CD8-positive, alpha-beta memory T cell (primary cell): ENCODE data around the gene RUFY4. TPM values are rescaled to one million over a fixed set of nuclear protein-coding genes. Genes with fewer than 3 reads are reported as not detected.
"Not testable (repeated sequence)": the region's sequence is repeated elsewhere in the genome, so short reads cannot be mapped to it uniquely, and the experiment has no call there.

Experiments used
- CTCF ChIA-PET: fragments of 350-600 bp; sonication (Branson Sonifier 250); formaldehyde crosslinking; loops from one replicate; lab custom pipeline; 2021; ENCODE audit warnings: antibody characterized with exemption; lab: Charles Lee
- POLR2A ChIA-PET: fragments of 350-600 bp; sonication (Branson Sonifier 250); formaldehyde crosslinking; loops from one replicate; lab custom pipeline; 2021; ENCODE audit warnings: antibody characterized with exemption; lab: Charles Lee
- DNase-seq, 5 donors: peaks; one replicate each; pipeline versions ENCODE4 v3.0.0 to v3.0.0-alpha.2; 2020 to 2022; ENCODE audit warnings: mixed read lengths in 1 of 5
- H3K27ac ChIP-seq: one replicate; pipeline ENCODE4 v1.7.0; 2013; ENCODE audit warnings: low read depth, mild to moderate bottlenecking, low read length, moderate library complexity
- H3K27me3 ChIP-seq: 2 replicates; pipeline ENCODE4 v1.7.0; 2013; ENCODE audit warnings: low read length, mild to moderate bottlenecking; ENCODE audit not compliant: insufficient read depth, poor library complexity, severe bottlenecking
- H3K36me3 ChIP-seq: 2 replicates; pipeline ENCODE4 v1.7.0; 2013; ENCODE audit warnings: mild to moderate bottlenecking, low read length, moderate library complexity; ENCODE audit not compliant: insufficient read depth
- H3K4me1 ChIP-seq: 2 replicates; pipeline ENCODE4 v1.7.0; 2013; ENCODE audit warnings: mild to moderate bottlenecking, low read length, moderate library complexity; ENCODE audit not compliant: insufficient read depth
- H3K4me3 ChIP-seq: 2 replicates; pipeline ENCODE4 v1.7.0; 2013; ENCODE audit warnings: mild to moderate bottlenecking, low read length
- H3K9me3 ChIP-seq: 2 replicates; pipeline ENCODE4 v1.7.0; 2013; ENCODE audit warnings: mild to moderate bottlenecking, low read length
- H3K27ac Mint-ChIP-seq, 8 donors: one replicate each; pipeline ENCODE4 v1.8.0; 2020 to 2021; ENCODE audit warnings: mixed read lengths in 8 of 8, mild to moderate bottlenecking in 6 of 8, inconsistent platforms in 3 of 8, moderate library complexity in 3 of 8
- H3K27me3 Mint-ChIP-seq, 2 donors: one replicate each; pipeline ENCODE4 v1.8.0; 2020 to 2021; ENCODE audit warnings: mixed read lengths in 2 of 2, mild to moderate bottlenecking in 1 of 2, moderate library complexity in 1 of 2
- H3K36me3 Mint-ChIP-seq, 3 donors: one replicate each; pipeline ENCODE4 v1.8.0; 2020 to 2021; ENCODE audit warnings: mixed read lengths in 3 of 3, inconsistent platforms in 1 of 3, mild to moderate bottlenecking in 1 of 3
- H3K4me1 Mint-ChIP-seq, 3 donors: one replicate each; pipeline ENCODE4 v1.8.0; 2020 to 2021; ENCODE audit warnings: mixed read lengths in 3 of 3, inconsistent platforms in 1 of 3, mild to moderate bottlenecking in 1 of 3
- H3K4me3 Mint-ChIP-seq, 7 donors: one replicate each; pipeline ENCODE4 v1.8.0; 2020 to 2021; ENCODE audit warnings: mixed read lengths in 7 of 7, mild to moderate bottlenecking in 6 of 7, moderate library complexity in 4 of 7, inconsistent platforms in 2 of 7
- H3K9me3 Mint-ChIP-seq, 5 donors: one replicate each; pipeline ENCODE4 v1.8.0; 2020 to 2022; ENCODE audit warnings: mixed read lengths in 5 of 5, mild to moderate bottlenecking in 3 of 5, moderate library complexity in 2 of 5, inconsistent platforms in 1 of 5
- polyA plus RNA-seq: library from polyadenylated mRNA; unstranded; fragments of 300-500 nt; fragmentation: Illumina TruSeq; gene quantifications from one replicate; pipeline ENCODE4 v1.2.3, GENCODE V29; 2021
- total RNA-seq, 2 experiments: library from RNA; stranded (reverse); gene quantifications; one replicate each; pipeline ENCODE4 v1.2.3, GENCODE V29; 2021

RUFY4 gene
- total and polyA plus RNA-seq, 3 experiments from 2014 or later, result not detected

DNA sequence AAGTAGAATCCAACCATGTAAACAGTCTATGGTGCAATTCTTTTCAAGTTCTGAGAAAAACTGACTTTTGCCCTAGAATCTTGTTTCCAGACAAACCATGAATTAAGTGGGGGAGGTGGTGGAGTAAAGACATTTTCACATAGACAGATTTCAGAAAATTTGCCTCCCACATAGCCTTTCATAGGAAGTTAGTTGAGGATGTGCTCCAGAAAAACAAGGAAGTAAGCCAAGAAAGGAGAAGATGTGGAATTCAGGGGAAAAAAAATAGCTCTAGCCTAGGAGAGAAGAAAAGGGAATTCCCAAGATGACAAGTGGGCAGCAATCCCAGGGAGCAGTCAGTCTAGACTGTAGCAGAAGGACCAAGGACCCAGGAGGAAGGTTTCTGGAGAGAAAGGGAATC is 17.4 kb downstream of the RUFY4 start:
- DNase-seq, result no peak
- CTCF ChIA-PET, result no interaction called here

DNA sequence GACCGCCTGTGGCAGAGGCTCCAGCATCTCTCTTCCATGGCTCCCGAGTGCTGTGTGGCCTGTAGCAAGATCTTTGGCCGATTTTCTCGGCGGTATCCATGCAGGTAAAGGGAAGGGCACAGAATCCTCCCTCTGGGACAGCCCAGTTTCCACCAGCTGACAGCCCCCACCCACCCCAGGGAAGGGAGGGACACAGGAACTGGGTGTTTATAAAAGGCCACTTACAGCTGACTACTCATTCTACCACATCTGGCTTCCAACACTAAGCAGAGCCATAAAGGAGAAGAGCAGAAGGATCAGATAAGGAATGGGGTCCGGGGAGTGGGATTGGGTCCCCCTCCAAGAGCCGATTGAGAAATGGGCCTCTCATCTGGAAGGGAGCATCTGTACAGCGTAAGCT is 20.2 kb downstream of the RUFY4 start:
- no peak for DNase-seq
- peaks cover 2 to 30% of the 10 kb centered on the region in 2 donors for H3K27me3 Mint-ChIP-seq
- Histone ChIP-seq H3K36me3 (no peaks in the 10 kb centered on the region), H3K4me3 (no peak overlapping the region), H3K9me3 (no peaks in the 10 kb centered on the region), H3K27ac (no peak overlapping the region), H3K27me3 (no peaks in the 10 kb centered on the region), H3K4me1 (no peaks in the 10 kb centered on the region)
- peaks cover 8 to 15% (median 12%) of the 10 kb centered on the region in 5 donors for H3K9me3 Mint-ChIP-seq
- H3K4me1 Mint-ChIP-seq, result no peaks in the 10 kb centered on the region
- H3K27ac Mint-ChIP-seq, result no peak overlapping the region
- peaks cover 2 to 5% (median 3%) of the 10 kb centered on the region in 3 donors for H3K36me3 Mint-ChIP-seq
- no peak overlapping the region for H3K4me3 Mint-ChIP-seq
- POLR2A ChIA-PET, result no interaction called here
- CTCF ChIA-PET, result no interaction called here

More for the DNA sequence above, 17.4 kb downstream of the RUFY4 start:
- no peaks in the 10 kb centered on the region for H3K9me3 ChIP-seq
- Mint-ChIP-seq H3K4me1 (no peaks in the 10 kb centered on the region), H3K9me3 (peaks cover 8 to 15% (median 12%) of the 10 kb centered on the region in 5 donors), H3K27ac (peak overlapping the region in 1 of 8 donors; percentile 12), H3K4me3 (no peak overlapping the region), H3K27me3 (peaks cover 7 to 31% of the 10 kb centered on the region in 2 donors), H3K36me3 (peaks cover 2 to 5% (median 3%) of the 10 kb centered on the region in 3 donors)
- H3K27me3 ChIP-seq, result no peaks in the 10 kb centered on the region
- POLR2A ChIA-PET, result no interaction called here
- H3K4me3 ChIP-seq, result no peak overlapping the region
- H3K27ac ChIP-seq, result no peak overlapping the region
- no peaks in the 10 kb centered on the region for H3K36me3 ChIP-seq
- no peaks in the 10 kb centered on the region for H3K4me1 ChIP-seq

DNA sequence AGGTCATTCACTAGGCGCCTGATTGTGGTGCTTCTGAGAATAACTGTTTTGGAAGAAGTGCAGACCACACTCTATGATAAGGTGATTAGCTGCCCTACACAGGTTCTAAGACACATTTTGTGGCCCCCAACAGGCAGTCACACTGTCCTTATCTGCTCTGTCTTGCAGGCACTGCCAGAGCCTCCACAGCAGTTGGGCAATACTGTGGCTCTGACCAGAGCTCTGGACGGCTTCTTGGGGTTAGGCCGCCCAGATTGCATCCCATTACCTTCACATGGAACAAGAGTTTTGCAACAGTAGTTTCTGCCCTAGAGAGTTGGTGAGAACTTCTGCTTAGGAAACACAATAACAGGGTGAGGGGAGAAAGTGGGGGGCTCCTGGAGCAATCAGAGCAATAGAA is 22.7 kb downstream of the RUFY4 start:
- Mint-ChIP-seq H3K36me3 (no peaks in the 10 kb centered on the region), H3K27me3 (peaks cover 2 to 18% of the 10 kb centered on the region in 2 donors), H3K9me3 (peaks cover 0 to under 1% (median under 1%) of the 10 kb centered on the region in 5 donors), H3K4me3 (no peak overlapping the region), H3K4me1 (no peaks in the 10 kb centered on the region), H3K27ac (no peak overlapping the region)
- Histone ChIP-seq H3K4me1 (no peaks in the 10 kb centered on the region), H3K27me3 (no peaks in the 10 kb centered on the region), H3K9me3 (no peaks in the 10 kb centered on the region), H3K27ac (no peak overlapping the region), H3K36me3 (no peaks in the 10 kb centered on the region), H3K4me3 (no peak overlapping the region)
- POLR2A ChIA-PET, result no interaction called here
- DNase-seq, result no peak
- CTCF ChIA-PET, result no interaction called here

DNA sequence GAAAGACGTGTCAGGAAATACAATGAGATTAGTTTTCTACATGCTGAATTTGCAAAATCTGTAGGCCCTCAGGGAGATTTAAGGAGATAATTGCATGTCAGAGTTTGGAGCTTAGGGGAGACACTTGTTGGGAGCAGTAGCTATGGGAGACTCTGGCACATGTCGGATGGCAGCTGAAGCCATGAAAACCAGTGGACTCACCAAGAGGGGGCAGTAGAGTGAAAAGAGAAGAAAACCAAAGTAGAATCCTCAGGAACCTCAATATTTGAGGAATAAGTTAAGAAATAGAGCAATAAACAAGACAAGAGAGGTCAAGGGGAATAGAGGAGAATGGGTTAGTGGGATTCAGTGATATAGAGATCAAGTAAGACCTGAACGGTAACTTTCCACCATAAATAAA is 24.8 kb downstream of the RUFY4 start:
- Mint-ChIP-seq H3K27me3 (peaks cover 6 to 23% of the 10 kb centered on the region in 2 donors), H3K27ac (no peak overlapping the region), H3K36me3 (no peaks in the 10 kb centered on the region), H3K4me3 (no peak overlapping the region), H3K4me1 (no peaks in the 10 kb centered on the region), H3K9me3 (no peaks in the 10 kb centered on the region)
- Histone ChIP-seq H3K9me3 (no peaks in the 10 kb centered on the region), H3K27ac (no peak overlapping the region), H3K4me1 (no peaks in the 10 kb centered on the region), H3K4me3 (no peak overlapping the region), H3K36me3 (no peaks in the 10 kb centered on the region), H3K27me3 (no peaks in the 10 kb centered on the region)
- ChIA-PET CTCF (no interaction called here), POLR2A (no interaction called here)
- no peak for DNase-seq

DNA sequence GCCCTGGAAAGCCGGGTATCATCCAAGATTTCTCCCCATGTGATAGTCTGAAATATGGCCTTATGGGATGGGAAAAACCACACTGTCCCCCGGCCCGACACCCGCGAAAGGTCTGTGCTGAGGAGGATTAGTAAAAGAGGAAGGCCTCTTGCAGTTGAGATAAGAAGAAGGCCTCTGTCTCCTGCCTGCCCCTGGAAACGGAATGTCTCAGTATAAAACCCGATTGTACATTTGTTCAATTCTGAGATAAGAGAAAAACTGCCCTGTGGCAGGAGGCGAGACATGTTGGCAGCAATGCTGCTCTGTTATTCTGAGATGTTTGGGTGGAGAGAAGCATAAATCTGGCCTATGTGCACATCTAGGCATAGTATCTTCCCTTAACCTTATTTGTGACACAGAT is 26.8 kb downstream of the RUFY4 start:
- H3K27me3 ChIP-seq, result no peaks in the 10 kb centered on the region
- H3K4me1 Mint-ChIP-seq, result no peaks in the 10 kb centered on the region
- H3K9me3 ChIP-seq, result no peaks in the 10 kb centered on the region
- no peaks in the 10 kb centered on the region for H3K36me3 Mint-ChIP-seq
- DNase-seq, result no peak
- ChIA-PET CTCF (no interaction called here), POLR2A (no interaction called here)
- no peak overlapping the region for H3K27ac Mint-ChIP-seq
- no peak overlapping the region for H3K4me3 Mint-ChIP-seq
- no peak overlapping the region for H3K4me3 ChIP-seq
- H3K27me3 Mint-ChIP-seq, result peaks cover 8 to 32% of the 10 kb centered on the region in 2 donors
- no peak overlapping the region for H3K27ac ChIP-seq
- no peaks in the 10 kb centered on the region for H3K9me3 Mint-ChIP-seq
- H3K4me1 ChIP-seq, result no peaks in the 10 kb centered on the region
- no peaks in the 10 kb centered on the region for H3K36me3 ChIP-seq

DNA sequence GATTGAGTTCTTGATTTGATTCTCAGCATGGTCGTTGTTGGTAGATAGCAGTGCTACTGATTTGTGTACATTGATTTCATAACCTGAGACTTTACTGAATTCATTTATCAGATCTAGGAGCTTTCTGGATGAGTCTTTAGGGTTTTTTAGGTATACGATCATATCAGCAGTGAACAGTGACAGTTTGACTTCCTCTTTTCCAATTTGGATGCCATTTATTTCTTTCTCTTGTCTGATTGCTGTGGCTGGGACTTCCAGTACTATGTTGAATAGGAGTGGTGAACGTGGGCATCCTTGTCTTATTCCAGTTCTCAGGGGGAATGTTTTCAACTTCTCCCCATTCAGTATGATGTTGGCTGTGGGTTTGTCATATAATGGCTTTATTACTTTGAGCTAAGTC is 28.9 kb downstream of the RUFY4 start:
- H3K27ac Mint-ChIP-seq, result no peak overlapping the region
- no peaks in the 10 kb centered on the region for H3K36me3 Mint-ChIP-seq
- H3K27me3 Mint-ChIP-seq, result peaks cover 8 to 33% of the 10 kb centered on the region in 2 donors
- Histone ChIP-seq H3K36me3 (no peaks in the 10 kb centered on the region), H3K4me1 (no peaks in the 10 kb centered on the region), H3K9me3 (no peaks in the 10 kb centered on the region), H3K4me3 (no peak overlapping the region), H3K27ac (no peak overlapping the region), H3K27me3 (no peaks in the 10 kb centered on the region)
- no peaks in the 10 kb centered on the region for H3K4me1 Mint-ChIP-seq
- no peak for DNase-seq
- no peaks in the 10 kb centered on the region for H3K9me3 Mint-ChIP-seq
- H3K4me3 Mint-ChIP-seq, result no peak overlapping the region
- POLR2A ChIA-PET, result no interaction called here
- CTCF ChIA-PET, result no interaction called here

DNA sequence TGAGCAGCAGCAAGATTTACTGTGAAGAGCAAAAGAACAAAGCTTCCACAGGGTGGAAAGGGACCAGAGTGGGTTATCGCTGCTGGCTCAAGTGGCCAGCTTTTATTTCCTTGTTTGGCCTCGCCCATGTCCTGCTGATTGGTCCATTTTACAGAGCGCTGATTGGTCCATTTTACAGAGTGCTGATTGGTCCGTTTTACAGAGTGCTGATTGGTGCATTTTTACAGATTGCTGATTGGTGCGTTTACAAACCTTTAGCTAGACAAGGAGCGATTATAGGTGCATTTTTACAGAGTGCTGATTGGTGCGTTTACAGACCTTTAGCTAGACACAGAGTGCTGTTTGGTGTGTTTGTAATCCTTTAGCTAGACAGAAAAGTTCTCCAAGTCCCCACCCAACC is 39.8 kb downstream of the RUFY4 start:
- H3K4me3 Mint-ChIP-seq, H3K36me3 ChIP-seq, H3K27me3 ChIP-seq, H3K4me3 ChIP-seq, H3K4me1 Mint-ChIP-seq, CTCF ChIA-PET, H3K9me3 ChIP-seq, POLR2A ChIA-PET, H3K27ac ChIP-seq, H3K27ac Mint-ChIP-seq, DNase-seq, H3K4me1 ChIP-seq: not testable (repeated sequence)
- Mint-ChIP-seq H3K36me3 (peaks cover 0 to 27% (median 1%) of the 10 kb centered on the region in 3 donors), H3K9me3 (peaks cover 3 to 29% (median 10%) of the 10 kb centered on the region in 5 donors), H3K27me3 (peaks cover 39 to 86% of the 10 kb centered on the region in 2 donors)

DNA sequence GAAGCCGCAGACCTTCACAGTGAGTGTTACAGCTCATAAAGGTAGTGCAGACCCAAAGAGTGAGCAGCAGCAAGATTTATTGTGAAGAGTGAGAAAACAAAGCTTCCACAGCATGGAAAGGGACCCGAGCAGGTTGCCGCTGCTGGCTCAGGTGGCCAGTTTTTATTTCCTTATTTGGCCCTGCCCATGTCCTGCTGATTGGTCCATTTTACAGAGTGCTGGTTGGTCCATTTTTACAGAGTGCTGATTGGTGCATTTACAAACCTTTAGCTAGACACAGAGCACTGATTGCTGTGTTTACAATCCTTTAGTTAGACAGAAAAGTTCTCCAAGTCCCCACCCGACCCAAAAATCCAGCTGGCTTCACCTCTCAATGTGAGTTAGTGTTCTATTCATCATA is 52.7 kb downstream of the RUFY4 start:
- CTCF ChIA-PET, H3K27ac Mint-ChIP-seq, H3K4me3 Mint-ChIP-seq: not testable (repeated sequence)

More for the DNA sequence above, 52.7 kb downstream of the RUFY4 start:
- H3K27me3 Mint-ChIP-seq, result peaks cover 30 to 50% of the 10 kb centered on the region in 2 donors
- H3K4me1 ChIP-seq, H3K9me3 ChIP-seq, DNase-seq, H3K27ac ChIP-seq, H3K27me3 ChIP-seq, POLR2A ChIA-PET, H3K36me3 ChIP-seq, H3K4me3 ChIP-seq, H3K4me1 Mint-ChIP-seq: not testable (repeated sequence)
- peaks cover 0 to 14% (median 0%) of the 10 kb centered on the region in 3 donors for H3K36me3 Mint-ChIP-seq
- H3K9me3 Mint-ChIP-seq, result peaks cover 19 to 48% (median 31%) of the 10 kb centered on the region in 5 donors
